Smooth muscle cell (in vitro differentiated cells): ENCODE data around the gene RAB4A. TPM values are rescaled to one million over a fixed set of nuclear protein-coding genes. Genes with fewer than 3 reads are reported as not detected.

ENCODE experiments used
- DNase-seq: peaks from one replicate; lab custom pipeline; 2025; ENCODE audit not compliant: unreplicated experiment; lab: John Stamatoyannopoulos, UW
- H2AFZ ChIP-seq: fragments of 200-600 bp; sonication (generic); 2 replicates; pipeline ENCODE4 v1.6.0; 2016; ENCODE audit warnings: antibody characterized with exemption, low read depth, mild to moderate bottlenecking
- H3F3A ChIP-seq: fragments of 200-600 bp; sonication (generic); 2 replicates; pipeline ENCODE4 v1.6.0; 2017; ENCODE audit warnings: antibody characterized with exemption, low read depth
- H3K27ac ChIP-seq: fragments of 200-600 bp; sonication (generic); 2 replicates; pipeline ENCODE4 v1.5.1; 2016; ENCODE audit warnings: low read depth, mild to moderate bottlenecking
- H3K27me3 ChIP-seq: fragments of 200-600 bp; sonication (generic); 2 replicates; pipeline ENCODE4 v1.6.1; 2016; ENCODE audit warnings: low read depth, mild to moderate bottlenecking
- H3K36me3 ChIP-seq: fragments of 200-600 bp; sonication (generic); 2 replicates; pipeline ENCODE4 v1.5.1; 2016; ENCODE audit warnings: low read depth
- H3K4me1 ChIP-seq: fragments of 200-600 bp; sonication (generic); 2 replicates; pipeline ENCODE4 v1.5.1; 2016; ENCODE audit warnings: low read depth
- H3K4me2 ChIP-seq: fragments of 200-600 bp; sonication (generic); 2 replicates; pipeline ENCODE4 v1.6.0; 2016; ENCODE audit warnings: mild to moderate bottlenecking
- H3K4me3 ChIP-seq: fragments of 200-600 bp; sonication (generic); 2 replicates; pipeline ENCODE4 v1.5.1; 2016; ENCODE audit warnings: mild to moderate bottlenecking
- H3K79me2 ChIP-seq: fragments of 200-600 bp; sonication (generic); 2 replicates; pipeline ENCODE4 v1.6.0; 2016; ENCODE audit warnings: low read depth, mild to moderate bottlenecking
- H3K9ac ChIP-seq: fragments of 200-600 bp; sonication (generic); 2 replicates; pipeline ENCODE4 v1.6.0; 2016; ENCODE audit warnings: low read depth
- H3K9me3 ChIP-seq: fragments of 200-600 bp; sonication (generic); replicated peaks from 2 replicates; pipeline ENCODE4 v1.5.1; 2016; ENCODE audit warnings: low read depth
- H4K20me1 ChIP-seq: fragments of 200-600 bp; sonication (generic); 2 replicates; pipeline ENCODE4 v1.6.0; 2016; ENCODE audit warnings: low read depth
- CTCF ChIP-seq: fragments of 200-600 bp; sonication (generic); IDR thresholded peaks from 2 replicates; pipeline ENCODE4 v1.5.1; 2017; ENCODE audit warnings: borderline replicate concordance, mild to moderate bottlenecking, antibody characterized with exemption; ENCODE audit not compliant: insufficient read depth, poor library complexity, severe bottlenecking
- WGBS: methylation state at CpG from one replicate; pipeline ENCODE4 v1.1.7; 2016; ENCODE audit warnings: low lambda C conversion rate; 5-methylcytosine and 5-hydroxymethylcytosine counted together
- polyA plus RNA-seq: library from polyadenylated mRNA; unstranded; fragments of >200 nt; fragmentation: Nextera tagmentation; extraction: Ambion mirVana; gene quantifications from 2 replicates; pipeline ENCODE4 v1.2.1, GENCODE V29; 2016
- total RNA-seq: library from RNA; depleted of rRNA; stranded (reverse); fragments of >200 nt; gene quantifications from 2 replicates; pipeline ENCODE4 v1.2.3, GENCODE V29; 2014

The RAB4A gene
- total and polyA plus RNA-seq, 2 experiments from 2014 or later, result 43.9 to 52.7 TPM

- no peak for TF ChIP-seq CTCF
- 67% methylated on average over 3 of the region's 3 CpGs for WGBS
- Histone ChIP-seq H3K9ac (no peak overlapping the region), H3K4me2 (peak overlapping the region; percentile 39), H3F3A (peaks cover 4% of the 10 kb centered on the region), H3K27ac (peak overlapping the region; percentile 51), H3K36me3 (no peaks in the 10 kb centered on the region), H3K79me2 (peaks cover 91% of the 10 kb centered on the region), H3K4me1 (peaks cover 11% of the 10 kb centered on the region), H2AFZ (no peak overlapping the region), H3K9me3 (no peaks in the 10 kb centered on the region), H4K20me1 (peaks cover 96% of the 10 kb centered on the region), H3K27me3 (no peaks in the 10 kb centered on the region), H3K4me3 (no peak overlapping the region)
- no peak for DNase-seq
These were observed 10.0 kb downstream of the RAB4A start for GRCh38 chr1:229280921-229281320.

DNA sequence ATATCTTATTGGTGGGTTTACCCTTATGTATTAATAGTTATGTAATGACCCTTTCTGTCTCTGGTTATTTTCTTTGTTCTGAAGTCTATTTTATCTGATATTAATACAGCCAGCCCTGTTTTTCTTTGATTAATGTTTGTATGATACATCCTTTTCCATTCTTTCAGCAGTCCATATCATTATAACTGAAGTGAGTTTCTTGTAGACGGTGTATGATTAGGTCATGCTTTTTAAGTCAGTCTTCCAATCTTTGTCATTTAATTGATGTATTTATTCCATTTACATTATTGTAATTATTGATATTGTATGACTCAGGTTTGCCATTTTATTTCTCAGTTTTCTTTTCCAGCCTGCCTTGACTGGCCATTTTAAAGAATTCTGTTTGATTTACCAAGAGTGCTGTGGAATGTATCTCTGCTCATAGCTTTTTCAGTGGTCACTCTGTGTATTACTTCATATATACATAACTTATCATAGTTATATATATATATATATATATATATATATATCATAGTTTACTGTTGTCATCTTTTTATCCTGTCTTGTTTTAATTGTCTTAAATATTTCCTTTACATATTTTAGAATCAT, 10.5 kb downstream of the RAB4A start:
- no peak for TF ChIP-seq CTCF
- H3K27ac ChIP-seq, result peak overlapping the region; percentile 51
- H3K4me3 ChIP-seq, result no peak overlapping the region
- H3K9ac ChIP-seq, result no peak overlapping the region
- H3K9me3 ChIP-seq, result no peaks in the 10 kb centered on the region
- H4K20me1 ChIP-seq, result peaks cover 96% of the 10 kb centered on the region
- H3K4me1 ChIP-seq, result peaks cover 12% of the 10 kb centered on the region
- peaks cover 4% of the 10 kb centered on the region for H3F3A ChIP-seq
- no peak overlapping the region for H3K4me2 ChIP-seq
- 91% methylated on average over 1 of the region's 1 CpG for WGBS
- no peak for DNase-seq
- H3K36me3 ChIP-seq, result no peaks in the 10 kb centered on the region
- no peak overlapping the region for H2AFZ ChIP-seq
- no peaks in the 10 kb centered on the region for H3K27me3 ChIP-seq
- H3K79me2 ChIP-seq, result peaks cover 86% of the 10 kb centered on the region

DNA sequence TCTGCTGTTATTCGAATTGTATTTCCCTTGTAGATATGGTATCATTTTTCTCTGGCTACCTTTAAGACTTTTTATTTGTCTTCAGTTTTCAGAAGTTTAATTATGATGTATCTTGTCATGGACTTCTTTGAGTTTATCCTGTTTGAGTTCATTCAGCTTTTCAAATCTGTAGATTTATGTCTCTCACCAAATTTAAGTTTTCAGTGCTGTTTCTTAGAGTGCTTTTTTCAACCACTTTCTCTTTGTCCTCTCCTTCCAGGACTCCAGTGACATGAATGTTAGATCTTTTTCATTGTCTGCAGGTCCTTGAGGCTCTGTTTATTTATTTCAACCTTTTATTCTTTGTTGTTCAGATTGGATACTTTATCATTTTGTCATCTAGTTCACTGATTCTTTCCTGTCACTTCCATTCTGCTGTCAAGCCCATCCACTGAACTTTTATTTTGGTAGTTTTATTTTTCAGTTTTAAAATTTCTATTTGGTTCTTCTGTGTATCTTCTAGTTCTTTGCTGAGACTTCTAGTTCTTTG, 11.4 kb downstream of the RAB4A start:
- DNase-seq, result no peak
- Histone ChIP-seq H3K79me2 (peaks cover 77% of the 10 kb centered on the region), H3K36me3 (no peaks in the 10 kb centered on the region), H3K27ac (peak overlapping the region; percentile 24), H4K20me1 (peaks cover 97% of the 10 kb centered on the region), H3K4me2 (no peak overlapping the region), H3K9ac (no peak overlapping the region), H2AFZ (no peak overlapping the region), H3K4me1 (peaks cover 12% of the 10 kb centered on the region), H3F3A (peaks cover 4% of the 10 kb centered on the region), H3K9me3 (no peaks in the 10 kb centered on the region), H3K4me3 (no peak overlapping the region), H3K27me3 (no peaks in the 10 kb centered on the region)
- TF ChIP-seq CTCF, result no peak
- 96% methylated on average over 1 of the region's 1 CpG for WGBS

GRCh38 chr1:229283183-229283611, 12.3 kb downstream of the RAB4A start:
- H3K79me2 ChIP-seq, result peaks cover 69% of the 10 kb centered on the region
- H3K4me1 ChIP-seq, result peaks cover 12% of the 10 kb centered on the region
- no peak overlapping the region for H2AFZ ChIP-seq
- H3K36me3 ChIP-seq, result no peaks in the 10 kb centered on the region
- H4K20me1 ChIP-seq, result peaks cover 95% of the 10 kb centered on the region
- no peak overlapping the region for H3K4me3 ChIP-seq
- no peak overlapping the region for H3K27ac ChIP-seq
- WGBS, result 94% methylated on average over 3 of the region's 3 CpGs
- peaks cover 4% of the 10 kb centered on the region for H3F3A ChIP-seq
- no peak overlapping the region for H3K9ac ChIP-seq
- H3K9me3 ChIP-seq, result no peaks in the 10 kb centered on the region
- no peak for DNase-seq
- H3K27me3 ChIP-seq, result no peaks in the 10 kb centered on the region
- no peak overlapping the region for H3K4me2 ChIP-seq
- TF ChIP-seq CTCF, result no peak
